AG09309 (cell line): ENCODE results near the gene IL2RA.

Experiments
- DNase-seq: peaks from one replicate; pipeline ENCODE4 v3.0.0-alpha.2; 2010; ENCODE audit warnings: low read depth
- H3K4me3 ChIP-seq: 2 replicates; pipeline ENCODE4 v1.5.1; 2011; ENCODE audit warnings: mild to moderate bottlenecking, low read depth, low read length, moderate library complexity; ENCODE audit not compliant: control insufficient read depth
- CTCF ChIP-seq: IDR thresholded peaks from 2 replicates; pipeline ENCODE4 v1.5.1; 2011; ENCODE audit warnings: mild to moderate bottlenecking, low read depth, low read length, inconsistent platforms; ENCODE audit not compliant: insufficient read depth, control insufficient read depth; ENCODE audit errors: missing control alignments

Gene IL2RA

DNA sequence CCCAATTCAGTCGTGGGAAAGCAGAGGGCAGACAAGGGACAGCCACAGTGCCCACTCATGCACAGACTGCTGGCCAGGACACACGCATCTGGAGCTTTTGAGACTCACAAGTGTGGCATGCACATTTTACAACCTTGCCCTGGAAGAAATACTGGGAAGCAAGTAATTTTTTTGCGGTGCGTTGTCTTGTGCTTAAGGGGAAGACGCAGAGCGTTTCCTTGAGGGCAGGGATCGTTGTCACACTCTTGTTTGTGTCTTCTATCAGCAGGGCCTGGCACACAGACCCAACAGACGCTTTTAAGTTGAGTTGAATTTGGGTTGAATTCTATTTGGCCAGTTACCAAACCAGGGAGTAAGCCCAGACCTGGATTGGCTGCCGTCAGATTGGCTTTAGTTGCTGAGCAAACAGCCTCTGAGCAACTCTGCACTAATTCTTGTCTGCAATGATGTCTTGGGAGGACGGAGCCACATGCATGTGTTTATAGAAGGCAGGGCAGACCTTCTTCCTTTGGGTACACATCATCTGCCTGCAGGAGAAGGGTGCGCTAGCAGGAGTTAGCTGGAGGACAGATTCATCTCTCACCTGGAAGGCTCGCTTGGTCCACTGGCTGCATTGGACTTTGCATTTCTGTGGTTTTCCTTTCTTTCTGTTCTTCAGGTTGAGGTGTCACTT lies 38.4 kb downstream of the IL2RA start:
- no peak for DNase-seq
- H3K4me3 ChIP-seq = no peak overlapping the region
- TF ChIP-seq CTCF = no peak

GRCh38 chr10:6022660-6023059 lies 39.5 kb downstream of the IL2RA start:
- DNase-seq = no peak
- no peak for TF ChIP-seq CTCF
- H3K4me3 ChIP-seq = no peak overlapping the region

DNA sequence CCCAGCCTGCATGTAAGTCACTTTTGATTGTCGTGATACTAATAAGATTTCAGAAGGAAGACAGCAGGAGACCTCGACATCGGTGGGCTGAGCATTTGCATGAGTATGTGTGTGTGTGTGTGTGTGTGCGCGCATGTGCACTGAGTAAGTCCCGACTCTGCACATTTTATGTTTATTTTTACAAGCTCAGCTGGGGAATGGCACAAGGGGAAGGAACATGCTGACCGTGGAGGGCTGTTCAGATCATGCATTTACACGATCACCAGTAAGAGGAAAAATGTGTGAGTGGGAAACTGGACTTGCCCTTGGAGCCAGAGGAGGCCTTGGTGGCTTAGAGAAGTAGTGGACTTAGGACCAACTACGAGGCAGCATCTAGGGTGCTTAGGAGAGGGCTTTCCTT lies 41.3 kb downstream of the IL2RA start:
- no peak for TF ChIP-seq CTCF
- no peak for DNase-seq
- no peak overlapping the region for H3K4me3 ChIP-seq

DNA sequence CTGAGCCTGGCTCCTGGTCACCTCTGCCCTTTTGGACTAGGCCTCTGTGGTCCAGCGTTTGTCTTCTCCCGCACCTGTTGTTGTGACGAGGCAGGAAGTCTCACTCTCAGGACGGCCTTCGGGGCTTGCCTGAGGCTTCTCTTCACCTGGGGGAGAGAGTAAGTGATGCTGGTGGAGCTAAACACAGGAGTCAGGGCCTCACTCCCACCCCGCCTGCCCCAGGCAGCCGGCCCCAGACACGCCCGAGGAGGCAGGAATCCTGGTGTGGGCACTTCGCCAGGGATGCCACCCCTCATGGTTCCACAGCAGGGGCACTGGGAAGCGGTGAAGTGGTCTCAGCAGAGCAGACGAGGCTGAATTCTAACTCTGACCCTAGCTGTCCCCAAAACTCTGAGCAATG lies 42.4 kb downstream of the IL2RA start:
- DNase-seq = no peak
- H3K4me3 ChIP-seq = no peak overlapping the region
- no peak for TF ChIP-seq CTCF

GRCh38 chr10:6019010-6019782 lies 43.0 kb downstream of the IL2RA start:
- DNase-seq = no peak
- no peak overlapping the region for H3K4me3 ChIP-seq
- no peak for TF ChIP-seq CTCF

DNA sequence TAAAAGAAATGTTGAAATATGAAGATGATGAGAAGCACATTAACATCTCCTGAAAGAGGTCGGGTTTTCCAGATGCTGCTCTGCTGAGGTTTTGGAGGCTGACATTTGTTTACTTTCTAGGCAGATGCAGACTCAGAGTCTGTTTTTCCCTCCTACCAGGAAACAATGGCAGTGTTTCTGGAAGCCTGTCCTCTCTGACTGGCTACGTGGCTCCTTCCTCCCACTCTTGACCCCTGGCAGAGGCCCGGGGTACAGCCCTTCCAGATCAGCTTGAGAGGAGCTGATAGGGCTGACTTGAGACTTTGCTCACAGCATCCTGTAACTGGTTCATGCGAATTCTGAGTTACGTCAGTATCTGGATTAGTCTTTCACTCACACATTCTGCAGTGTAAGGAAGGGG lies 43.7 kb downstream of the IL2RA start:
- TF ChIP-seq CTCF = no peak
- H3K4me3 ChIP-seq = no peak overlapping the region
- DNase-seq = no peak
